Prostate gland (tissue), 2 donors: Measurements from ENCODE around the gene MITF.

Source experiments
- POLR2A ChIP-seq: fragments of 450-650 bp; IDR thresholded peaks from one replicate; pipeline ENCODE4 v1.6.1; 2016; ENCODE audit warnings: antibody characterized with exemption, mild to moderate bottlenecking
- POLR2AphosphoS5 ChIP-seq: sonication (generic); formaldehyde crosslinking; IDR thresholded peaks from one replicate; pipeline ENCODE4 v1.6.1; 2017; ENCODE audit warnings: antibody characterized with exemption
- TF ChIP-seq, protein P1 (sequence below), 4 experiments: fragments of 200-600 bp in 2 of 4; fragments of 450-650 bp in 2 of 4; sonication (generic) in 2 of 4; IDR thresholded peaks; 1 replicate in 3 of 4; 2 replicates in 1 of 4; pipeline ENCODE4 v1.5.1; 2016 to 2019; ENCODE audit warnings: antibody characterized with exemption in 4 of 4, mild to moderate bottlenecking in 2 of 4, moderate library complexity in 2 of 4

DNA sequence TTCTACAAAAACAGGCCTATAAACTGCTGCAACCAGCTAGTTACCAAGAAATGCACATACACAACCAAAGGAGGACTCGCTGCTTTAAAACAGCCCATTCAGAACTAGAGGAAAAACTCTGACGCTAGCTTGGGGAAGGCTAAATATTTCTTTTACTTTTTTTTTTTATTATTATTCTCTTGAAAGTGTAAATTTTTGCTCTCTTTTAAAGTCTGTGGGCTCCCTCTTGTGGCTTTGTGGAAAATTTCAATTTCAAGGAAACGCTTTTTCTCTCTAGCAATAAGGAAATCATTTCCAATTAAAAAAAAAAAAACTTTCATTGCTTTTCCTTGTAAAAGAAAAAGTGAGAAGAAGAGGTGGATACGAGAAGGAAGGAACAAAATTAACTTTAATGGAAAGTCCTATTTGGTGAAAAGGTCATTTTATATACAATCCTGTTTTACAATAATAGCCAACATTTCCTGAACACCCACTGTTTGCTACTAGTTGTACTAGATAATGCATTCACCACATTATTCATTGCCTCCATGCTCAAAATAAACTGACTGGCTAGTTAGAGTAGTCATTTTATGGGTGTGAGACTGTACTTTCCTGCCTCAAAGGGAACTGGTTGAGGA lies 209.1 kb downstream of the MITF start:
- TF ChIP-seq POLR2A = no peak
- TF ChIP-seq, protein P1, sequence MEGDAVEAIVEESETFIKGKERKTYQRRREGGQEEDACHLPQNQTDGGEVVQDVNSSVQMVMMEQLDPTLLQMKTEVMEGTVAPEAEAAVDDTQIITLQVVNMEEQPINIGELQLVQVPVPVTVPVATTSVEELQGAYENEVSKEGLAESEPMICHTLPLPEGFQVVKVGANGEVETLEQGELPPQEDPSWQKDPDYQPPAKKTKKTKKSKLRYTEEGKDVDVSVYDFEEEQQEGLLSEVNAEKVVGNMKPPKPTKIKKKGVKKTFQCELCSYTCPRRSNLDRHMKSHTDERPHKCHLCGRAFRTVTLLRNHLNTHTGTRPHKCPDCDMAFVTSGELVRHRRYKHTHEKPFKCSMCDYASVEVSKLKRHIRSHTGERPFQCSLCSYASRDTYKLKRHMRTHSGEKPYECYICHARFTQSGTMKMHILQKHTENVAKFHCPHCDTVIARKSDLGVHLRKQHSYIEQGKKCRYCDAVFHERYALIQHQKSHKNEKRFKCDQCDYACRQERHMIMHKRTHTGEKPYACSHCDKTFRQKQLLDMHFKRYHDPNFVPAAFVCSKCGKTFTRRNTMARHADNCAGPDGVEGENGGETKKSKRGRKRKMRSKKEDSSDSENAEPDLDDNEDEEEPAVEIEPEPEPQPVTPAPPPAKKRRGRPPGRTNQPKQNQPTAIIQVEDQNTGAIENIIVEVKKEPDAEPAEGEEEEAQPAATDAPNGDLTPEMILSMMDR (IDR thresholded peaks at IDR 0.05) = peak; percentile 16 to 63 (median 48)
- TF ChIP-seq POLR2AphosphoS5 = no peak
